NCI-H748 (cell line): ENCODE data around the gene LRRIQ1.
"Not testable (repeated sequence)": the region's sequence is repeated elsewhere in the genome, so short reads cannot be mapped to it uniquely, and the experiment has no call there.

Source experiments
- DNase-seq: peaks from one replicate; lab custom pipeline; 2025; ENCODE audit not compliant: unreplicated experiment; lab: John Stamatoyannopoulos, UW

LRRIQ1 gene, protein sequence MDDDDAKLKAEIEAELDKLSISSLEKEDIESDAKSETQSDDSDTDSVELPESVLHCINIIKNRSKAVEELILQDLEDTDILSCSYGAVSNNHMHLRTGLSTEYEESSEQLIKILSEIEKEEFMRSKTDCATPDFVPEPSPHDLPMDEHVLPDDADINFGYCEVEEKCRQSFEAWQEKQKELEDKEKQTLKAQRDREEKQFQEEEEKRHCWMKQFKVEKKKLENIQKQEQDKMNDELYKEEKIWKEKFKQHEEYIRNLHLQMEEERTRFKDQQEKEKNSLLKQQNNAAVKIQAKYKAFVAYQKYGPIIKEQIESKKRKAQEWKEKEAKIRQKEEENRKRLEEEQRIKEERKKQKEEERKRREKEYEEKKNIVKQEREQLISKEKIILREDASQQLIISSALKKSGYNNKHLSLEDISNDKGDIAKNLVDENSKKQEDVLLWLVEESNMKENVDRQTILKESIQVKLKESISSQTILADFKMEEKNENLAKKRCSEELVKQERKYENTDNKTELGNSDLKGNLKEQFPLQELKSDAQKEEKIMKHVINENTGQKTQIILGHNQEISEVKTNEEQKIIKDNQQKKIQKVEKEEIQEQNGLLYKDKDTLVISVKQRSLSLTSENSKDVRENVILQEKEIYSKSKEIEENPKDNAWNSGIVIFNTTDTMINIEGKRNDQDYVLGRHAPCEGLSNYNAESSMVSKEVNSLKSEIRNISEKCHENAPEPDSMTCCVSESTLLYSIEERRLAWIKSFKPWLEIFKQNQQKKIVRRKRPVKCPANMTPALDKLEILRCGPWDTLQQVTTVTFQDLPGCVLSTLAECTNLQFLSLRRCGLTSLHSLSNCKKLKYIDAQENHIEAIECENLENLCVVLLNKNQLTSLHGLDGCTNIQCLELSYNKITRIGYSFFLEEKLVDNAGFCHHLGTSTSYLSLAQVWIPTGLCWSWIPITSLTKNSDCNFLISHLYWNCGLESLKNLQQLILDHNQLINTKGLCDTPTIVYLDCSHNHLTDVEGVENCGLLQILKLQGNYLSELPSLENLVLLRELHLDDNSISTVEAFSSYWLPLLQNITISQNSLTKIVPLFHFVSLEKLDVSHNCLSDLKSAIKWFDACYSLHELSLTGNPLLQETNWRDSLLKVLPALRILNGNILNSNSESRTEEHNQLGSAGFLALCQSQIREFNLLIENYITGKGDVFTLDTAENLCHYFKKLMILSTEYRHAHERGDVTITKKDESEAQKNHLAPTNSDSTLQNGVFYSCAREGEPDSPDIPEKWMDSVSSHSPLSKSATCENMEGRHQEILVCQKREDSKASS (N-terminal part only)

DNA sequence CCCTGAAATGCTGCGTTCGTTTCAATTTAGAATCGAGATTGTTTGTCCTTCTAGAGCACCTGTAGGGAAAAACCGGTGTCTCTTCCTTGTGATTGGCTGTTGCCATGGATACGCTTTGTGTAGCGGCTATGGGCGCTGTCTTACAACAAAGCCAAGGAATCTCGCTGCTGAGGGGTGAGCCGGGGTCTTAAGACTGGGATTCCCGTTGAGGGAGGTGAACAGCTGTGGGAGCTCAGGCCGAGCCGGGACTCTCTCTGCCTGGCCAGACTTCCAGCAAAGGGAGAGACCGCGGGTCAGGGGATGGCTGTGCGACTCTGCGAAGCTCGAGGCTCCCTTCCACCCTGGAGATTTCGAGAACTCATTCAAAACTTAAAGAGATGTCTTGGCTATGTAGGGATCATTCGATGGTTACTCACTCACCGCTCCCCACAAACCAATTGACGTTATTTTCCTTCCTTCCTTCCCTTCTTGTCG lies at the start of gene LRRIQ1, which contains the start of gene TSPAN19:
Gene LRRIQ1 (plus strand): TSS at position 118 of the 474 bp plus-strand sequence. CDS start 1,826 bp downstream, outside the sequence.
Gene TSPAN19 (minus strand): TSS at position 44 of the 474 bp plus-strand sequence. CDS start 6,331 bp downstream, outside the sequence.
- peak; percentile 98 for DNase-seq

DNA sequence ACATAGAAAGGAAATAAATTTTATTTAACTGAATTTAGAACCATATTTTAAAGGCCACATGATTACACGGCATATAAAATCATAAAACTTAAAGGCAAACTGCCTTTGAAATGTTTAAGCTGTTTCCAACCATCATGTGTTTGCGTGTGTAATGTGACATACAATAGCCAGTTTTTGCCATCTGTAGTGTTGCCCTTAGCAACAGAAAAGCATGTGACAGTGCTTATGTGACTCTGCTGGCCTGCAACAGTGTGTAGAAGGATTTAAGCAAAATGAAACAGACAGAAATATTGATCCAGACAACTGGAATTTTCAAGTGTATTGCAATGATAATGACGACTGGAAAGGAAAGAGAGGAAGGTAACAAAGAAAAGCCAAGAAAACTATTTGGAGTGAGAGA lies 49.6 kb upstream of the LRRIQ1 start:
- DNase-seq = peak; percentile 81

DNA sequence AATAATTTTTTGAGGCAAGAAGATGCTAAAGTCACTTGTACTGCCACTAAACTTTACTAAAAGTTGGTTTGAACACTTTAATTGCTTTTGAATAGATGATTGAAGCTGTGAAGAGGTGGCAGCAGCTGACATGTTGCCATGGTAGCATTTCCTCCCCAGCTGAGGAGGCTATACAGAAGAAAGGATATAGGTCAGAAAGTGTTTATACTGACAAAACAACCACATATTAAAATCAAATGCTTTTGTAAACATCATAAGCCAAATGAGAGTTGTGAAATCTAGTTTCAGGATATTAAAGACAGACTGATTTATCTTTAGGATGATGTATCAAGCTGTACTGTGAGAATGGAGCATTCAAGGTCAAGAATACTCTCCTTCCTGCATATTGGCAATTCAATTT lies 41.7 kb upstream of the LRRIQ1 start:
- DNase-seq = peak; percentile 68

DNA sequence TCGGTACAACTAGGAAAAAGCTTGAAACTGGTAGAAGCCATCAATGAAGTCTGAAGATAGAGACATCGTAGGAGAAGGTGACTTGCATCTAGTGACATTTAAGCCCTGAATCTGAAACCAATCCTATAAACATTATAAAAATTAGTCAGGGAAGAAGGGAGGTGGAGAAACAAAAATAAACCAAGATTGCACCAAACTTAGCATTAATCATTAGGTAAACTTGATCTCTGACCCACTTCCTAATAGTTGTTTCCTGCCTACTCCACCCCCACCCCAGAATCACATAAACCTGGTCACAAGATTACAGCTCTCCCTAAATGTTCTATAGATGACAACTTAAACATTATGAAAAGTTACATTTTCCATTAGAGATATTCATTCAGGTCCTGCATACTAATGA lies 40.5 kb upstream of the LRRIQ1 start:
- DNase-seq = no peak

DNA sequence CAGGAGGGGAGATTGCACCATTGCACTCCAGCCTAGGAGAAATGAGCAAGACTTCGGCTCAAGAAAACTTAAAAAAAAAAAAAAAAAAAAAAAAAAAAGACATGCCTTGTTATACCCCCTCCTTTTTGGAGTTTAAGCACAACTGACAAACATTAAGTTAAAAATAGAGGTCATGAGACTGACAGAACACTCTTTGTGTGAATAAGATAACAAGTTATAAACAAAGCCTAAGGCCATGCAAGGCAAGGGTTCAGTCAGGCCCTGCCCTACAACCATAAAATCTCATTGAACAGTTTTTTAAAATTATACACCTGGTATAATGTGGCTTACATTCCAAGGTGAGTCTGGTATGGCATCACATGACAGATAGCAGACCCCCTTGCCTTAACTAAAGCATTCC lies 39.4 kb upstream of the LRRIQ1 start:
- no peak for DNase-seq

DNA sequence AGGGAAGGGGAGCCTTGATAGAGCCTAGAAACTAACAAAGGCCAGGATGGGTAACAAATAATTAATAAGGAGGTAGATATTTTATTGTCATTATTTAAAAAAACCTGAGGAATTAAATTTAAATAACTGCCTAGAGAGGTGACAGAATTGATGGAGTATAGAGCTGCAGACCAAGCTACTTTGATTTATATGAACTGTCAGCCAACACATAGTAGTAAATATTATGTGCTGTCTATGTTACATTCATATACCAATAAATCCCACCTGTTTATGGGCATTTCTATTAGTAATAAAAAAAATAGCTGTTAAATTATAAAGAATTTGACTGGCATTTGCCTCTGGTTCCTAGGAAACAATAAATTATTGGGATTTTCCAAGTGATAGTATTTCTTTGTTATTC lies 37.8 kb upstream of the LRRIQ1 start:
- DNase-seq = no peak

DNA sequence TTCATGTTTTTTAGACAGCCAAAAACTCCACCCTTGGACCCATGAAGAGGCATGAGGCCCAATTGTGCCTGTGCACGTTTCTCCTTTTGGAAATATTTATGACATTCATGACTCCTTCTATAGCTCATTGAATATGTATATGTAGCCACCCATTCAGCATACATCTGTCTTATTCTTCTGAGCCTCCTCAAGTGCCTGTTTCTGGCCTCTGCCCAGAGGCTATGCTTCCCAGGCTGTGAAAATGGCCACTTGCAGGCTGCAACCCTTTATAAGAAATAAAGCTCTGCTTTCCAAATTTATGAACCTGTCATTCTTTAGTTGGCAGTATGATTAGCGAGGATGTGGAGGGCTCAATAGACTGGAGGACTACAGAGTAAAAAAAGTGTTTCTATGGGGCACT lies 35.4 kb upstream of the LRRIQ1 start:
- no peak for DNase-seq

DNA sequence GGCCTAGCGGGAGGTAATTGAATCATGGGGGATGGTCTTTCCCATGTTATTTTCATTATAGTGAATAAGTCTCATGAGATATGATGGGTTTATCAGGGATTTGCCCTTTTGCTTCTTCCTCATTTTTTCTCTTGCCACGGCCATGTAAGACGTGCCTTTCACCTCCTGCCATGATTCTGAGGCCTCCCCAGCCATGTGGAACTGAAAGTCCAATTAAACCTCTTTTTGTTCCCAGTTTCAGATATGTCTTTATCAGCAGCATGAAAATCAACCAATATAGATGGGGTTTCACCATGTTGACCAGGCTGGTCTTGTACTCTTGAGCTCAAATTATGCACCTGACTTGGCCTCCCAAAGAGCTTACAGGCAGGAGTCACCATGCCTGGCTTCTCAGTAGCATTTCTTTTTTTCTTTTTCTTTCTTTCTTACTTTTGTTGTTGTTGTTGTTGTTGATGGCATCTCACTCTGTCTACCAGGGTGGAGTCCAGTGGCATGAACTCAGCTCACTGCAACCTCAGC lies 33.3 kb upstream of the LRRIQ1 start:
- no peak for DNase-seq

DNA sequence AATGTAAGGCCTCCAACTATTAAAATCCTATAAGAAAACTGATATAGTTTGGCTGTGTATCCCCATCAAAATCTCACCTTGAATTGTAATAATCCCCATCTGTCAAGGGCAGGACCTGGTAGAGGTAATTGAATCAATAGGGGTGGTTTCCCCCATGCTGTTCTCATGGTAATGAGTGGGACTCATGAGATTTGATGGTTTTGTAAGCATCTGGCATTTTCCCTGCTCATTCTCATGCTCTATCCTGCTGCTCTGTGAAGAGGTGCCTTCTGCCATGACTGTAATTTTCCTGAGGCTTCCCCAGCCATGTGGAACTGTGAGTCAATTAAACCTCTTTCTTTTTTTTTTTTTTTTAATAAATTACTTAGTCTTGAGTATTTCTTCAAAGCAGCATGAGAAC lies 31.9 kb upstream of the LRRIQ1 start:
- no peak for DNase-seq

DNA sequence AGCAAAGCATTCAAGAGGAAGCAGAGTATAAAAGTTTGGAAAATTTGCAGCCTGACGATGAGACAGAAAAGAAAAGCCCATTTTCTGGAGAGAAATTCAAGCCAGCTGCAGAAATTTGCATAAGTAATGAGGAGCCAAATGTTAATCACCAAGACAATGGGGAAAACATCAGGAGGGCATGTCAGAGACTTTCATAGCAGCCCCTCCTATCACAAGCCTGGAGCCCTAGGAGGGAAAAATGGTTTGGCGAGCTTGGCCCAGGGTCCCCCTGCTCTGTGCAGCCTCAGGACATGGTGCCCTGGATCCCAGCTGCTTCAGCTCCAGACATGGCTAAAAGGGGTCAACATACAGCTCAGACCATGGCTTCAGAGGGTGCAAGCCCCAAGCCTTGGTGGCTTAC lies 31.1 kb upstream of the LRRIQ1 start:
- DNase-seq = not testable (repeated sequence)

DNA sequence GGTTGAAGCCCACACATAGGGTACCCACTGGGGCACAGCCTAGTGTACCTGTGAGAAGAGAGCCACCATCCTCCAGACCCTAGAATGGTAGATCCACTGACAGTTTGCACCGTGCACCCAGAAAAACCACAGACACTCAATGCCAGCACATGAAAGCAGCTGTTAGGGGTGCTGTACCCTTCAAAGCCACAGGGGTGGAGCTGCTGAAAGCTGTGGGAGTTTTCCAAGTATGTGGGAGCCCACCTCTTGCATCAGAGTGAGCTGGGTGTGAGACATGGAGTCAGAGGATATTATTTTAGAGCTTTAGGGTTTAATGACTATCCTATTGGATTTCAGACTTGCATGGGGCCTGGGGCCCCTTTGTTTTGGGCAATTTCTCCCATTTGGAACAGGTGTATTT lies 30.5 kb upstream of the LRRIQ1 start:
- no peak for DNase-seq

DNA sequence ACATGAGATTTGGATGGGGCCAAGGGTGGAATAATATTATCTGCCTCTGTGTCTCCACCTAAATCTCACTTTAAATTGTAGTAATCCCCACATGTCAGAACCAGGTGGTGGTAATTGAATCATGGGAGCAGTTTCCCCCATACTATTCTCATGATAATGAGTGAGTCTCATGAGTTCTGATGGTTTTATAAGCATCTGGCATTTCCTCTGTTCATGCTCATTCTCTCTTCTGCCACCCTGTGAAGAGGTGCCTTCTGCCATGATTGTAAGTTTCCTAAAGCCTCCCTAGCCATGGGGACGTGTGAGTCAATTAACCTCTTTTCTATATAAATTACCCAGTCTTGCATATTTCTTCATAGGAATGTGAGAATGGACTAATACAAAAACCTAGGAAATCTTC lies 29.9 kb upstream of the LRRIQ1 start:
- DNase-seq = no peak

DNA sequence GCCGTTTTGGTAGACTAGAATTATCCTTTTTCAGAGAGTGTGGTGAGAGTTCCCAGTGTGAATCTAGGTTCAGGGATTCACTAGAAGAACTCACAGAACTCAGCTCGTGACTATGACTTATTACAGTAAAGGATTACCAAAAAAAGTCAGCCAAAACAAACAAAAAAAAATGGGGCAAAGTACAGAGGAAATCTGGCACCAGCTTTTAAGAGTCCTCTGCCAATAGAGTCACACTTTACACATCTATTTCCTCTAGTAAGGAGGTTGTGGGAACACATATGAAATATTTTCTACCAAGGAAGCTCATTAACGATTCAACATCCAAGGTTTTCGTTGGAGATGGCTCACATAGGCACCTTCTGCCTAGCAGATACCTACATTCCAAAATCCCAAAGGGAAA lies 28.3 kb upstream of the LRRIQ1 start:
- no peak for DNase-seq

DNA sequence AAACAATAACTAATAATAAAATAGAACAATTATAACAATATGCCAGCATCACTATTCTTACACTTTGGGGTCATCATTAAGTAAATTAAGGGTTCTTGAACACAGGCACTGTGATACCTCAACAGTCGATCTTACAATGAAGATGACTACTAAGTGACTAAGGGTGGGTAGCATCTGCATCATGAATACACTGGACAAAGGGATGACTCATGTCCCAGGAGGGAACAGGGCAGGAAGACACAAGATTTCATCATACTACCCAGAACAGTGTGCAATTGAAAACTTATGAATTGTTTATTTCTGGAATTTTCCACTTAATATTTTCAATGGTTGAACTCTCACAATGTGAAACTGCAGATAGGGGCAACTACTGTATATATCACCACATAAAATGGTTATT lies 19.7 kb upstream of the LRRIQ1 start:
- no peak for DNase-seq

DNA sequence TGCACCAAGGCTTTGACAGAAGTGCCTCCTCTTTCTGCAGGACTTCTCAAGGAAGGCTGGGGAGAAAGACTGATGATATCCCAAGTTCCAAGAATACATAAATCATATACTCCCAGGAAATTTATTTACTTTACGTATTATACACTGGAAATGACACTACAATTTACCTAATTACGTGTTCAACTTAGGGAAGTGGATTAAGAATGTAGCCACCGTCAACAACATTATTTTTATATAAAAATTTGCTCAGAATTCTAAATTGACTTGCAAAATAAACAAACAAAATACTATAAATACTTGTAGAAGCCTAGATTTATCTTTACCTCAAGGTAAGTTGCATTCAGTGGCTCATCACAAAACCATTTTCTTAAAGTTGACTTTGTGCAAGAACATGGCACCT lies 19.0 kb upstream of the LRRIQ1 start:
- no peak for DNase-seq

DNA sequence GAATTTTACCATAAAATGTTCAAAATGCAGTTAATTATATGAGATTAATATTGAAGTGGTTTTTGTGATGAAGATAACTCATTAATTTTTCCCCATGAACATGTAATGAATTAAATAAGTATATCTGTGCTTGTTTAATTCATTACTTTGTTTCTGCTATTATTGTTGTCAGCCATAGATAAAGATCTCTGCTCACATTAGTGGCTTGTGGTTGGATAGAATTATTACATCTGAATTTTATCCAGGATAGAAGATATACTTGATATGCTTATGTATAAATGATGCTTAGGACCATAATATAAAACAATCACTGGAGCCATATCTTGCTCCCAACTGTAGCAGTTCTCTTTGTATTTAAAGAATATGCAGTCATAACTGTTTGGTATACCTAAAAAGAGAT lies 18.5 kb upstream of the LRRIQ1 start:
- DNase-seq = no peak

DNA sequence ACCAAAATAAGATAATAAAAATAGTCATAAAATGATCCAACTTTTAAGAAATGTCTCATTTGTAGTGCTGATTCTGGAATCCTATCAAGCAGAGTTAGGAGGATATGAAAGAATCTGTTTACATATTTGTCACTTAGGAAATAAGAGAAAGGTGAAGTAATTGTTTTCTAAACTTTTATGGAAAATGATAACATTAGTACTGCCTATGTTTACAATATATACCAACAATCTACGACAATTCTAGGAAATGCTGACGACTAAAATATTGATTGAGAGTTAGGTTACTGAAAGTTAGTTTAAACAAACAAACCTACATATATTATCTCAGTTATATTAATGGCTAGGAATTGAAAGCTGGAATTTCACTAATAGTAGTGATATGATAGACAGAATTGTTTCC lies 18.1 kb upstream of the LRRIQ1 start:
- no peak for DNase-seq

DNA sequence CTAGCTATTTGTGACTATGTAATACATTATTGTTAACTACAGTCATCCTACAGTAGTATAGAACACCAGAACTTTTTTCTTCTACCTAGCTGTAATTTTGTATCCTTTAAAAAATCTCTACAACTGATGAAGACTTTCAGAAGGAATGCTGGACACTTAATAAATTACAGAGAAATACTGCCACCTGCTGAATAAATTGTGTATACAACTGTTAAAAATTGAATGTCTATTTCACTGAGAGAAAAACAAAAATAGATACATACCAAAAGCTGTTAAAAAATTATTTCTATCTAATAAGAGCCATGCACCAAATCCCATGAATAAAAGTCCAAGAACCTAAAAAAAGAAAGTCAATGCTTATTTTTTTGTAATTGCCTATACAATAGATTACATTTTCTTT lies 6.7 kb upstream of the LRRIQ1 start:
- peak; percentile 50 for DNase-seq

DNA sequence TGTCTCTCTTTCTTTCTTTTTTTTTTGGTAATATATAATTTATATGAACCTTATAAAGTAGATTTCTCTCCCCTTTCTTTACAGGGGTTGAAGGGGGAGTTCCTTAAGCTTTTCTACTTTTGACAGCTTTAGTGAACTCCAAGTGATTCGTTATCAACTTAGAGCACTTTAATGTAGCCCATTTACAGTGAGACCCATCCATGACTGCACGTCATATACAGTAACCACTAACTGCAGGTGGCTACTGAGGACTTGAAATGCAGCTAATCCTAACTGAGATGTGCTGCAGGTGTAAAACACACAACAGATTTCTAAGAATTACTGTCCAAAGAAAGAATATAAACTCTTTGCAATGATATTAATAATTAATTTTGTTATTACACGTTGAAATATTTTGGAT lies 582 bp downstream of the LRRIQ1 start:
- DNase-seq = peak; percentile 63

DNA sequence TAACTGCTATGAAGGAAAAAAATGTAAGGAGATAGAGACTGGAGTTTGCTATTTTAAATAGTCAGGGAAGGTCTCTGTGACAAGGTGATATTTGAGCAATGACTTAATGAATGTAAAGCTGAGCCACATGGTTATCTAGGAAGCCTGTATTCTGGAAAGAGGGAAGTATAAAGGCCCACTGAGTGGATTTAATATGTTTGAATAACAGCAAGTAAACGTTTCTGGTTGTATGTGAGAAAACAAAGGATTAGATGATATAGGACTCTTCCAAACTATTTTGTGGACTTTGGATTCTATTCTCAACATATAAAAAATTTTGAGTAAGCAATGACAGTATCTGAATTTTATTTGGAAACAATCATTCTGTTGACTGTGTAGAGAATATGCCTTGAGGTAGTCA lies 5.2 kb downstream of the LRRIQ1 start:
- DNase-seq = no peak

DNA sequence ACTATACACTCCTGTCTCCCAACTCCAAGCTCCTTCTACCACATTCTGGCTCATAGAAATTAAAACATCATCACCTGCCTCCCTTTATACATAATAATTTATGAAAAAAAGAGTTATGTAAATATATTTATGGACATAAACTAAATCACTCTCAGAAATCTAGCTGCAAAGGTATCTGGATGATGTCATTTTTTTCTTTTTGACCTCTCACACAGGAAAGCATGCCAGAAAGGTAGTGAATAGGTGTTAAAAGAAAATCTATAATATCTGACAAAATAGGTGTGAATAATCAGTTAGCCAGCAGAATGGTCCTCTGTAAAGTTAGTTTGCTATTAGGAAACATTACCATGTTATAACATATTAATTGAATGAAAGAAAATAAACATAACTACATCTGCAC lies 7.7 kb downstream of the LRRIQ1 start:
- DNase-seq = no peak
